PC-9 (cell line): ENCODE results near the gene CFAP410.

ENCODE experiments used
- EZH2 ChIP-seq: fragments of 200-600 bp; sonication (generic); IDR thresholded peaks from 2 replicates; pipeline ENCODE4 v1.8.0; 2017; ENCODE audit warnings: antibody characterized with exemption, low read depth
- TF ChIP-seq, protein P1 (sequence below): fragments of 200-600 bp; sonication (generic); conservative IDR thresholded peaks from 2 replicates; pipeline ENCODE4 v1.6.1; 2017; ENCODE audit warnings: mixed run types, antibody characterized with exemption, mild to moderate bottlenecking, moderate library complexity

- TF ChIP-seq, protein P1, sequence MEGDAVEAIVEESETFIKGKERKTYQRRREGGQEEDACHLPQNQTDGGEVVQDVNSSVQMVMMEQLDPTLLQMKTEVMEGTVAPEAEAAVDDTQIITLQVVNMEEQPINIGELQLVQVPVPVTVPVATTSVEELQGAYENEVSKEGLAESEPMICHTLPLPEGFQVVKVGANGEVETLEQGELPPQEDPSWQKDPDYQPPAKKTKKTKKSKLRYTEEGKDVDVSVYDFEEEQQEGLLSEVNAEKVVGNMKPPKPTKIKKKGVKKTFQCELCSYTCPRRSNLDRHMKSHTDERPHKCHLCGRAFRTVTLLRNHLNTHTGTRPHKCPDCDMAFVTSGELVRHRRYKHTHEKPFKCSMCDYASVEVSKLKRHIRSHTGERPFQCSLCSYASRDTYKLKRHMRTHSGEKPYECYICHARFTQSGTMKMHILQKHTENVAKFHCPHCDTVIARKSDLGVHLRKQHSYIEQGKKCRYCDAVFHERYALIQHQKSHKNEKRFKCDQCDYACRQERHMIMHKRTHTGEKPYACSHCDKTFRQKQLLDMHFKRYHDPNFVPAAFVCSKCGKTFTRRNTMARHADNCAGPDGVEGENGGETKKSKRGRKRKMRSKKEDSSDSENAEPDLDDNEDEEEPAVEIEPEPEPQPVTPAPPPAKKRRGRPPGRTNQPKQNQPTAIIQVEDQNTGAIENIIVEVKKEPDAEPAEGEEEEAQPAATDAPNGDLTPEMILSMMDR = no peak
- no peak for TF ChIP-seq EZH2
These were observed 39.7 kb upstream of the CFAP410 start for GRCh38 chr21:44378646-44379514.
